IgD-negative memory B cell (primary cell): ENCODE data around the gene BAD. TPM values are rescaled to one million over a fixed set of nuclear protein-coding genes. Genes with fewer than 3 reads are reported as not detected.
"Not testable (repeated sequence)": the region's sequence is repeated elsewhere in the genome, so short reads cannot be mapped to it uniquely, and the experiment has no call there.

Experiments used
- H3K27ac Mint-ChIP-seq, 3 donors: one replicate each; pipeline ENCODE4 v1.8.0; 2020 to 2022; ENCODE audit warnings: mild to moderate bottlenecking in 3 of 3, mixed read lengths in 3 of 3, moderate library complexity in 1 of 3
- H3K27me3 Mint-ChIP-seq: one replicate; pipeline ENCODE4 v1.8.0; 2021; ENCODE audit warnings: mixed read lengths
- H3K36me3 Mint-ChIP-seq: one replicate; pipeline ENCODE4 v1.8.0; 2020; ENCODE audit warnings: mild to moderate bottlenecking, mixed read lengths
- H3K4me1 Mint-ChIP-seq, 3 donors: one replicate each; pipeline ENCODE4 v1.8.0; 2020 to 2022; ENCODE audit warnings: mixed read lengths in 3 of 3, mild to moderate bottlenecking in 1 of 3
- H3K4me3 Mint-ChIP-seq, 4 donors: one replicate each; pipeline ENCODE4 v1.8.0; 2020 to 2022; ENCODE audit warnings: mild to moderate bottlenecking in 4 of 4, mixed read lengths in 4 of 4, moderate library complexity in 3 of 4
- H3K9me3 Mint-ChIP-seq, 3 donors: one replicate each; pipeline ENCODE4 v1.8.0; 2020 to 2021; ENCODE audit warnings: mixed read lengths in 3 of 3, mild to moderate bottlenecking in 1 of 3
- polyA plus RNA-seq: library from polyadenylated mRNA; unstranded; fragments of 300-500 nt; fragmentation: Illumina TruSeq; gene quantifications from one replicate; pipeline ENCODE4 v1.2.3, GENCODE V29; 2021

BAD gene
- polyA plus RNA-seq, 1 donor from 2014 or later = 53.2 TPM

GRCh38 chr11:64246871-64247728 is 37.4 kb downstream of the BAD start, which contains the start of gene PPP1R14B:
Gene PPP1R14B, minus strand, starts transcription at chr11:64246943. Its CDS starts 270 bp downstream, at chr11:64246673.
- H3K27ac Mint-ChIP-seq = peak within 1 kb of the TSS; percentile 77 to 96 (median 86)
- H3K36me3 Mint-ChIP-seq = no peaks in the 10 kb centered on the region
- H3K4me1 Mint-ChIP-seq = peaks cover 0 to 17% (median 15%) of the 10 kb centered on the region in 3 donors
- no peaks in the 10 kb centered on the region for H3K27me3 Mint-ChIP-seq
- H3K4me3 Mint-ChIP-seq = peak within 1 kb of the TSS; percentile 83 to 97 (median 94)
- no peaks in the 10 kb centered on the region for H3K9me3 Mint-ChIP-seq

- not testable (repeated sequence) for H3K36me3 Mint-ChIP-seq, H3K27me3 Mint-ChIP-seq, H3K9me3 Mint-ChIP-seq
- H3K27ac Mint-ChIP-seq = peak overlapping the region in 1 of 3 donors; percentile 89
- H3K4me1 Mint-ChIP-seq = peaks cover 0 to 13% (median 11%) of the 10 kb centered on the region in 3 donors
- H3K4me3 Mint-ChIP-seq = peak overlapping the region; percentile 83 to 96 (median 92)
Measured at GRCh38 chr11:64246621-64246870, 37.9 kb downstream of the BAD start.

- Mint-ChIP-seq H3K9me3 (no peaks in the 10 kb centered on the region), H3K4me1 (peaks cover 5 to 13% (median 12%) of the 10 kb centered on the region in 3 donors), H3K36me3 (no peaks in the 10 kb centered on the region), H3K4me3 (peak overlapping the region; percentile 80 to 97 (median 94)), H3K27me3 (no peaks in the 10 kb centered on the region), H3K27ac (peak overlapping the region; percentile 73 to 96 (median 78))
Measured at GRCh38 chr11:64245797-64246620, 38.5 kb downstream of the BAD start.

GRCh38 chr11:64245401-64245796 is 39.1 kb downstream of the BAD start:
- H3K4me1 Mint-ChIP-seq = peaks cover 11 to 14% (median 12%) of the 10 kb centered on the region in 3 donors
- H3K9me3 Mint-ChIP-seq = no peaks in the 10 kb centered on the region
- no peaks in the 10 kb centered on the region for H3K27me3 Mint-ChIP-seq
- H3K27ac Mint-ChIP-seq = peak overlapping the region; percentile 73 to 96 (median 78)
- H3K36me3 Mint-ChIP-seq = no peaks in the 10 kb centered on the region
- peak overlapping the region; percentile 80 to 97 (median 94) for H3K4me3 Mint-ChIP-seq

GRCh38 chr11:64244966-64245365 is 39.5 kb downstream of the BAD start:
- peak overlapping the region in 2 of 4 donors; percentile 80 to 91 for H3K4me3 Mint-ChIP-seq
- peaks cover 15 to 18% (median 16%) of the 10 kb centered on the region in 3 donors for H3K4me1 Mint-ChIP-seq

GRCh38 chr11:64244107-64244506 is 40.4 kb downstream of the BAD start:
- Mint-ChIP-seq H3K36me3 (no peaks in the 10 kb centered on the region), H3K4me3 (peak overlapping the region in 2 of 4 donors; percentile 23 to 89), H3K27me3 (no peaks in the 10 kb centered on the region), H3K9me3 (no peaks in the 10 kb centered on the region), H3K27ac (peak overlapping the region in 1 of 3 donors; percentile 90), H3K4me1 (peaks cover 17 to 22% (median 21%) of the 10 kb centered on the region in 3 donors)

More at GRCh38 chr11:64244966-64245365, 39.5 kb downstream of the BAD start:
- no peaks in the 10 kb centered on the region for H3K9me3 Mint-ChIP-seq
- H3K27me3 Mint-ChIP-seq = no peaks in the 10 kb centered on the region
- no peaks in the 10 kb centered on the region for H3K36me3 Mint-ChIP-seq
- peak overlapping the region in 1 of 3 donors; percentile 96 for H3K27ac Mint-ChIP-seq

GRCh38 chr11:64243236-64243854 is 41.1 kb downstream of the BAD start:
- H3K27ac Mint-ChIP-seq = peak overlapping the region in 2 of 3 donors; percentile 19 to 90
- peak overlapping the region; percentile 32 to 89 (median 65) for H3K4me3 Mint-ChIP-seq
- H3K4me1 Mint-ChIP-seq = peaks cover 24 to 29% (median 27%) of the 10 kb centered on the region in 3 donors
- H3K9me3 Mint-ChIP-seq = no peaks in the 10 kb centered on the region
- peaks cover under 1% of the 10 kb centered on the region for H3K36me3 Mint-ChIP-seq
- H3K27me3 Mint-ChIP-seq = no peaks in the 10 kb centered on the region

GRCh38 chr11:64241491-64242374 is 42.7 kb downstream of the BAD start:
- H3K27ac Mint-ChIP-seq = peak overlapping the region; percentile 99 to 100 (median 100)
- peaks cover 1% of the 10 kb centered on the region for H3K36me3 Mint-ChIP-seq
- H3K4me1 Mint-ChIP-seq = peaks cover 33 to 42% (median 37%) of the 10 kb centered on the region in 3 donors
- H3K9me3 Mint-ChIP-seq = no peaks in the 10 kb centered on the region
- H3K27me3 Mint-ChIP-seq = no peaks in the 10 kb centered on the region
- peak overlapping the region; percentile 87 to 98 (median 96) for H3K4me3 Mint-ChIP-seq

GRCh38 chr11:64241241-64241490 is 43.3 kb downstream of the BAD start:
- Mint-ChIP-seq H3K27me3 (no peaks in the 10 kb centered on the region), H3K9me3 (no peaks in the 10 kb centered on the region), H3K27ac (peak overlapping the region; percentile 99 to 100 (median 100)), H3K4me1 (peaks cover 33 to 42% (median 37%) of the 10 kb centered on the region in 3 donors), H3K36me3 (peaks cover 1% of the 10 kb centered on the region), H3K4me3 (peak overlapping the region; percentile 87 to 98 (median 96))

GRCh38 chr11:64240435-64241240 is 43.8 kb downstream of the BAD start, which contains the start of gene FKBP2:
Gene FKBP2, plus strand, starts transcription at chr11:64241095. Its CDS starts 1,293 bp downstream, at chr11:64242388.
- H3K27ac Mint-ChIP-seq = peak within 1 kb of the TSS; percentile 99 to 100 (median 100)
- peaks cover 33 to 40% (median 37%) of the 10 kb centered on the region in 3 donors for H3K4me1 Mint-ChIP-seq
- H3K36me3 Mint-ChIP-seq = peaks cover 1% of the 10 kb centered on the region
- no peaks in the 10 kb centered on the region for H3K9me3 Mint-ChIP-seq
- H3K27me3 Mint-ChIP-seq = no peaks in the 10 kb centered on the region
- peak within 1 kb of the TSS; percentile 87 to 98 (median 96) for H3K4me3 Mint-ChIP-seq

- Mint-ChIP-seq H3K36me3 (peaks cover 3% of the 10 kb centered on the region), H3K4me1 (peaks cover 38 to 45% (median 44%) of the 10 kb centered on the region in 3 donors), H3K27me3 (no peaks in the 10 kb centered on the region), H3K9me3 (no peaks in the 10 kb centered on the region), H3K4me3 (peak overlapping the region; percentile 87 to 98 (median 96)), H3K27ac (peak overlapping the region; percentile 99 to 100 (median 100))
Measured at GRCh38 chr11:64239662-64240434, 44.6 kb downstream of the BAD start.

GRCh38 chr11:64238999-64239398 is 45.5 kb downstream of the BAD start:
- H3K27ac Mint-ChIP-seq = peak overlapping the region; percentile 96 to 100 (median 100)
- H3K9me3 Mint-ChIP-seq = no peaks in the 10 kb centered on the region
- H3K27me3 Mint-ChIP-seq = no peaks in the 10 kb centered on the region
- peaks cover 38 to 45% (median 44%) of the 10 kb centered on the region in 3 donors for H3K4me1 Mint-ChIP-seq
- peaks cover 3% of the 10 kb centered on the region for H3K36me3 Mint-ChIP-seq
- peak overlapping the region; percentile 21 to 95 (median 52) for H3K4me3 Mint-ChIP-seq
